HL-60 (cell line): ENCODE results near the gene FRK.

ENCODE experiments used
- DNase-seq, 2 experiments: peaks; one replicate each; pipeline ENCODE4 v3.0.0-alpha.2; 2010 to 2020; ENCODE audit warnings: low read depth in 1 of 2, low spot score in 1 of 2
- H3K27ac ChIP-seq: fragments of 250-450 bp; sonication (Bioruptor Pico); replicated peaks from 2 replicates; pipeline ENCODE4 v1.5.1; 2020; ENCODE audit warnings: mild to moderate bottlenecking, moderate library complexity
- H3K27me3 ChIP-seq: fragments of 250-450 bp; sonication (Bioruptor Pico); 2 replicates; pipeline ENCODE4 v1.5.1; 2021; ENCODE audit warnings: mild to moderate bottlenecking, moderate library complexity; ENCODE audit not compliant: insufficient read depth, poor library complexity, severe bottlenecking
- H3K4me3 ChIP-seq: replicated peaks from 2 replicates; pipeline ENCODE4 v1.5.1; 2011; ENCODE audit warnings: mild to moderate bottlenecking, control low read depth, low read length; ENCODE audit not compliant: insufficient read depth
- CTCF ChIP-seq: IDR thresholded peaks from one replicate; pipeline ENCODE4 v1.5.1; 2011; ENCODE audit warnings: low read length, control low read depth, inconsistent platforms; ENCODE audit not compliant: insufficient read depth
- GABPA ChIP-seq: IDR thresholded peaks from 2 replicates; pipeline ENCODE4 v1.6.1; 2012; ENCODE audit warnings: low read depth
- POLR2AphosphoS5 ChIP-seq: IDR thresholded peaks from 2 replicates; pipeline ENCODE4 v1.6.1; 2012; ENCODE audit warnings: low read depth
- SPI1 ChIP-seq: IDR thresholded peaks from 2 replicates; pipeline ENCODE4 v1.6.1; 2012; ENCODE audit warnings: low read depth, mild to moderate bottlenecking, borderline replicate concordance
- TF ChIP-seq, protein P1 (sequence below): IDR thresholded peaks from 2 replicates; pipeline ENCODE4 v1.6.1; 2012; ENCODE audit warnings: low read depth; ENCODE audit not compliant: insufficient replicate concordance

FRK gene

DNA sequence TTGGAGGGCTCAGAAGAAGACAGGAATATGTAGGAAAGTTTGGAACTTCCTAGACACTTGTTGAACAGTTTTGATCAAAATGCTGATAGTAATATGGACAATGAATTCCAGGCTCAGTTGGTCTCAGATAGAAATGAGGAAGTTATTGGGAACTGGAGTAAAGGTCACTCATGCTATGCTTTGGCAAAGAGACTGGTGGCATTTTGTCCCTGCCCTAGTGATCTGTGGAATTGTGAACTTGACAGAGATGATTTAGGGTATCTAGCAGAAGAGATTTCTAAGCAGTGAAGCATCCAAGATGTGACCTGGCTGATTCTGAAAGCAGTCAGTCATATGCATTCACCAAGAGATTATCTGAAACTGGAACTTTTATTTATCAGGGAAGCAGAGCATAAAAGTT is 45.1 kb downstream of the FRK start:
- Histone ChIP-seq H3K27ac (no peak overlapping the region), H3K4me3 (no peak overlapping the region), H3K27me3 (no peaks in the 10 kb centered on the region)
- TF ChIP-seq CTCF (no peak), SPI1 (no peak), POLR2AphosphoS5 (no peak), GABPA (no peak)
- TF ChIP-seq, protein P1, sequence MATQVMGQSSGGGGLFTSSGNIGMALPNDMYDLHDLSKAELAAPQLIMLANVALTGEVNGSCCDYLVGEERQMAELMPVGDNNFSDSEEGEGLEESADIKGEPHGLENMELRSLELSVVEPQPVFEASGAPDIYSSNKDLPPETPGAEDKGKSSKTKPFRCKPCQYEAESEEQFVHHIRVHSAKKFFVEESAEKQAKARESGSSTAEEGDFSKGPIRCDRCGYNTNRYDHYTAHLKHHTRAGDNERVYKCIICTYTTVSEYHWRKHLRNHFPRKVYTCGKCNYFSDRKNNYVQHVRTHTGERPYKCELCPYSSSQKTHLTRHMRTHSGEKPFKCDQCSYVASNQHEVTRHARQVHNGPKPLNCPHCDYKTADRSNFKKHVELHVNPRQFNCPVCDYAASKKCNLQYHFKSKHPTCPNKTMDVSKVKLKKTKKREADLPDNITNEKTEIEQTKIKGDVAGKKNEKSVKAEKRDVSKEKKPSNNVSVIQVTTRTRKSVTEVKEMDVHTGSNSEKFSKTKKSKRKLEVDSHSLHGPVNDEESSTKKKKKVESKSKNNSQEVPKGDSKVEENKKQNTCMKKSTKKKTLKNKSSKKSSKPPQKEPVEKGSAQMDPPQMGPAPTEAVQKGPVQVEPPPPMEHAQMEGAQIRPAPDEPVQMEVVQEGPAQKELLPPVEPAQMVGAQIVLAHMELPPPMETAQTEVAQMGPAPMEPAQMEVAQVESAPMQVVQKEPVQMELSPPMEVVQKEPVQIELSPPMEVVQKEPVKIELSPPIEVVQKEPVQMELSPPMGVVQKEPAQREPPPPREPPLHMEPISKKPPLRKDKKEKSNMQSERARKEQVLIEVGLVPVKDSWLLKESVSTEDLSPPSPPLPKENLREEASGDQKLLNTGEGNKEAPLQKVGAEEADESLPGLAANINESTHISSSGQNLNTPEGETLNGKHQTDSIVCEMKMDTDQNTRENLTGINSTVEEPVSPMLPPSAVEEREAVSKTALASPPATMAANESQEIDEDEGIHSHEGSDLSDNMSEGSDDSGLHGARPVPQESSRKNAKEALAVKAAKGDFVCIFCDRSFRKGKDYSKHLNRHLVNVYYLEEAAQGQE: no peak
- no peak for DNase-seq

GRCh38 chr6:116012951-116013350 is 47.7 kb downstream of the FRK start:
- no peak for TF ChIP-seq POLR2AphosphoS5
- no peak for TF ChIP-seq SPI1
- TF ChIP-seq GABPA: no peak
- no peak for TF ChIP-seq CTCF
- TF ChIP-seq, protein P1: no peak
- Histone ChIP-seq H3K27me3 (no peaks in the 10 kb centered on the region), H3K27ac (no peak overlapping the region), H3K4me3 (no peak overlapping the region)
- DNase-seq: no peak

DNA sequence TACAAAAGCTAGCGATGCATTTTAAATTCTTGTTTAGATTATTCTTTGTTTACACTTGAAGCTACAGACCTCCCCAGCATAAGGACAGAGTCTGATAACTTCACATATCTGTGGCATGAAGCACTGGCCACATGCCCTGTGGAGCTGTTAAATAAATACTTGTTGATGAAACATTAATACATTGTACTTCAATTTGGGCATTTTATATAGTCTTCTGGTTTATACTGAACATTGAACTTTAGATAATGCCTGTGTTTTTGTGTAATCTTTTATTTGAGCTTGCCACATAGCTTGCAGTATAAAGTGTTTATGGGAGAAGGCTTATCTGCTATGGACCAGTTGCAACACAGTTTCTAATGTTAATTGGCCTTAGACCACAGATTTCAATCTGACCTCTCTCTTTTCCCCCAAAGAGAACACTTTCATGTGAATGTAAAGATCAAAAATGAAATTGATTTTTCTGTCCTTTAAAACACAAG is 48.2 kb downstream of the FRK start:
- TF ChIP-seq, protein P1: no peak
- Histone ChIP-seq H3K27ac (no peak overlapping the region), H3K27me3 (peaks cover under 1% of the 10 kb centered on the region), H3K4me3 (no peak overlapping the region)
- DNase-seq: no peak

DNA sequence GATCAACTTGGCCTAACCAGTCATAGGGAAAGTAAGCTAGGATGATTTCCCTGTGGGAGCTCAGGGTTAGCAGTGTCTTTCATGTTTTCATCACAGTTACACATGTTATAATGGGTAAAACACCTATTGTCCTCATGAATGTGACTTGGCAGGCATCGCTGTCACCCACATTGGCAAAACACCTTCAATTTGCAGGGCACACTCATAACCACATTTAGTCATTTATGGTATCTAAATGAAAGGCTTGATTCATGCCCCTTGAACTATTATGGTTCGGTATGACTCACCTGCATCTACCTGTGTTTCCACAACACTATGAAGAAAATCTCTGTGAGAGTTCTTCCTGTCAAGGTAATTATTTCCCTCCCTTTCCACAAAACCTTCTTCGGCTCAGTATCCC is 49.2 kb downstream of the FRK start:
- TF ChIP-seq POLR2AphosphoS5 (no peak), GABPA (no peak), SPI1 (no peak), CTCF (no peak)
- TF ChIP-seq, protein P1: no peak
- Histone ChIP-seq H3K27me3 (peaks cover 4% of the 10 kb centered on the region), H3K27ac (no peak overlapping the region), H3K4me3 (no peak overlapping the region)
- no peak for DNase-seq
